ENCODE measurements around the gene PCDHGA1.
"Not testable (repeated sequence)": the region's sequence is repeated elsewhere in the genome, so short reads cannot be mapped to it uniquely, and the experiment has no call there.

The PCDHGA1 gene

GRCh38 chr5:141332571-141332970, 2.3 kb downstream of the PCDHGA1 start:
- not testable (repeated sequence) for H3K4me1 Mint-ChIP-seq; DNase-seq (ENCODE audit: low spot score in 2 of 2); H3K27ac Mint-ChIP-seq (ENCODE audit: low read depth); H3K4me3 Mint-ChIP-seq; ATAC-seq (replicated peaks; ENCODE audit: extremely low read depth, poor library complexity, severe bottlenecking); H3K9me3 Mint-ChIP-seq; H3K36me3 Mint-ChIP-seq (ENCODE audit: insufficient read depth)
- peaks cover 69% of the 10 kb centered on the region for H3K27me3 Mint-ChIP-seq

- H3K27ac Mint-ChIP-seq (ENCODE audit: low read depth): no peak within 1 kb of the TSS
- peaks cover 2% of the 10 kb centered on the region for H3K36me3 Mint-ChIP-seq (ENCODE audit: insufficient read depth)
- no peak for ATAC-seq (replicated peaks; ENCODE audit: extremely low read depth, poor library complexity, severe bottlenecking)
- H3K4me3 Mint-ChIP-seq: no peak within 1 kb of the TSS
- DNase-seq (ENCODE audit: low spot score in 2 of 2): no peak
- peaks cover 15% of the 10 kb centered on the region for H3K9me3 Mint-ChIP-seq
- H3K4me1 Mint-ChIP-seq: no peaks in the 10 kb centered on the region
- peaks cover 92% of the 10 kb centered on the region for H3K27me3 Mint-ChIP-seq
Measured at GRCh38 chr5:141338538-141339306, 8.4 kb downstream of the PCDHGA1 start, which contains the start of gene PCDHGA2. Gene PCDHGA2, plus strand, starts transcription at chr5:141338760.

- ATAC-seq (replicated peaks; ENCODE audit: extremely low read depth, poor library complexity, severe bottlenecking); H3K36me3 Mint-ChIP-seq (ENCODE audit: insufficient read depth); H3K4me3 Mint-ChIP-seq; DNase-seq (ENCODE audit: low spot score in 2 of 2); H3K27ac Mint-ChIP-seq (ENCODE audit: low read depth); H3K4me1 Mint-ChIP-seq: not testable (repeated sequence)
- Mint-ChIP-seq H3K9me3 (peaks cover 11% of the 10 kb centered on the region), H3K27me3 (peaks cover 91% of the 10 kb centered on the region)
Measured at GRCh38 chr5:141340781-141341354, 10.6 kb downstream of the PCDHGA1 start.

GRCh38 chr5:141342773-141343172, 12.5 kb downstream of the PCDHGA1 start:
- Mint-ChIP-seq H3K9me3 (peaks cover 11% of the 10 kb centered on the region), H3K27ac (ENCODE audit: low read depth) (no peak overlapping the region), H3K27me3 (peaks cover 88% of the 10 kb centered on the region), H3K4me3 (no peak overlapping the region), H3K36me3 (ENCODE audit: insufficient read depth) (no peaks in the 10 kb centered on the region), H3K4me1 (no peaks in the 10 kb centered on the region)
- ATAC-seq (replicated peaks; ENCODE audit: extremely low read depth, poor library complexity, severe bottlenecking) (no peak), DNase-seq (ENCODE audit: low spot score in 2 of 2) (no peak)

GRCh38 chr5:141343242-141343952, 13.1 kb downstream of the PCDHGA1 start, which contains the start of gene PCDHGA3:
Gene PCDHGA3, plus strand, starts transcription at chr5:141343829. Its CDS starts 205 bp downstream, at chr5:141344034.
- Mint-ChIP-seq H3K27me3 (peaks cover 82% of the 10 kb centered on the region), H3K4me3 (peak within 1 kb of the TSS; percentile 40), H3K9me3 (peaks cover 5% of the 10 kb centered on the region), H3K36me3 (ENCODE audit: insufficient read depth) (no peaks in the 10 kb centered on the region), H3K27ac (ENCODE audit: low read depth) (no peak within 1 kb of the TSS), H3K4me1 (no peaks in the 10 kb centered on the region)
- ATAC-seq (replicated peaks; ENCODE audit: extremely low read depth, poor library complexity, severe bottlenecking) (no peak), DNase-seq (ENCODE audit: low spot score in 2 of 2) (no peak)

GRCh38 chr5:141343953-141344463, 13.7 kb downstream of the PCDHGA1 start:
- Mint-ChIP-seq H3K36me3 (ENCODE audit: insufficient read depth) (no peaks in the 10 kb centered on the region), H3K27me3 (peaks cover 76% of the 10 kb centered on the region), H3K27ac (ENCODE audit: low read depth) (no peak overlapping the region), H3K4me3 (peak overlapping the region; percentile 40), H3K4me1 (no peaks in the 10 kb centered on the region), H3K9me3 (peaks cover 5% of the 10 kb centered on the region)
- DNase-seq (ENCODE audit: low spot score in 2 of 2) (no peak), ATAC-seq (replicated peaks; ENCODE audit: extremely low read depth, poor library complexity, severe bottlenecking) (no peak)

GRCh38 chr5:141345327-141345726, 15.0 kb downstream of the PCDHGA1 start:
- no peak for DNase-seq (ENCODE audit: low spot score in 2 of 2)
- ATAC-seq (replicated peaks; ENCODE audit: extremely low read depth, poor library complexity, severe bottlenecking): no peak
- H3K4me3 Mint-ChIP-seq: no peak overlapping the region
- no peak overlapping the region for H3K27ac Mint-ChIP-seq (ENCODE audit: low read depth)
- H3K27me3 Mint-ChIP-seq: peaks cover 77% of the 10 kb centered on the region
- H3K36me3 Mint-ChIP-seq (ENCODE audit: insufficient read depth): no peaks in the 10 kb centered on the region
- H3K4me1 Mint-ChIP-seq: no peaks in the 10 kb centered on the region
- peaks cover 5% of the 10 kb centered on the region for H3K9me3 Mint-ChIP-seq

- not testable (repeated sequence) for H3K4me3 Mint-ChIP-seq; ATAC-seq (replicated peaks; ENCODE audit: extremely low read depth, poor library complexity, severe bottlenecking); H3K27ac Mint-ChIP-seq (ENCODE audit: low read depth); H3K4me1 Mint-ChIP-seq; H3K36me3 Mint-ChIP-seq (ENCODE audit: insufficient read depth); DNase-seq (ENCODE audit: low spot score in 2 of 2); H3K9me3 Mint-ChIP-seq
- H3K27me3 Mint-ChIP-seq: peaks cover 79% of the 10 kb centered on the region
Measured at GRCh38 chr5:141346017-141346416, 15.7 kb downstream of the PCDHGA1 start.

- Mint-ChIP-seq H3K4me3 (peak within 1 kb of the TSS; percentile 60), H3K27me3 (peaks cover 67% of the 10 kb centered on the region)
- ATAC-seq (replicated peaks; ENCODE audit: extremely low read depth, poor library complexity, severe bottlenecking): no peak
Measured at GRCh38 chr5:141349917-141350619, 19.8 kb downstream of the PCDHGA1 start, which contains the start of gene PCDHGB1. Gene PCDHGB1, plus strand, starts transcription at chr5:141350099. Its CDS starts 162 bp downstream, at chr5:141350261.

GRCh38 chr5:141351591-141351990, 21.3 kb downstream of the PCDHGA1 start:
- Mint-ChIP-seq H3K4me3 (no peak overlapping the region), H3K9me3 (peaks cover 5% of the 10 kb centered on the region), H3K27ac (ENCODE audit: low read depth) (no peak overlapping the region), H3K36me3 (ENCODE audit: insufficient read depth) (no peaks in the 10 kb centered on the region), H3K27me3 (peaks cover 67% of the 10 kb centered on the region), H3K4me1 (no peaks in the 10 kb centered on the region)
- no peak for DNase-seq (ENCODE audit: low spot score in 2 of 2)
- no peak for ATAC-seq (replicated peaks; ENCODE audit: extremely low read depth, poor library complexity, severe bottlenecking)

More at GRCh38 chr5:141349917-141350619, 19.8 kb downstream of the PCDHGA1 start, which contains the start of gene PCDHGB1:
- Mint-ChIP-seq H3K36me3 (ENCODE audit: insufficient read depth) (no peaks in the 10 kb centered on the region), H3K27ac (ENCODE audit: low read depth) (no peak within 1 kb of the TSS), H3K9me3 (peaks cover 5% of the 10 kb centered on the region), H3K4me1 (no peaks in the 10 kb centered on the region)
- no peak for DNase-seq (ENCODE audit: low spot score in 2 of 2)

- H3K4me3 Mint-ChIP-seq: peak within 1 kb of the TSS; percentile 34
- no peaks in the 10 kb centered on the region for H3K36me3 Mint-ChIP-seq (ENCODE audit: insufficient read depth)
- DNase-seq (ENCODE audit: low spot score in 2 of 2) (no peak), ATAC-seq (replicated peaks; ENCODE audit: extremely low read depth, poor library complexity, severe bottlenecking) (no peak)
- H3K27me3 Mint-ChIP-seq: peaks cover 81% of the 10 kb centered on the region
- H3K9me3 Mint-ChIP-seq: peaks cover 9% of the 10 kb centered on the region
- peaks cover 5% of the 10 kb centered on the region for H3K4me1 Mint-ChIP-seq
- H3K27ac Mint-ChIP-seq (ENCODE audit: low read depth): no peak within 1 kb of the TSS
Measured at GRCh38 chr5:141354900-141355469, 24.7 kb downstream of the PCDHGA1 start, which contains the start of gene PCDHGA4. Gene PCDHGA4, plus strand, starts transcription at chr5:141355021. Its CDS starts 87 bp downstream, at chr5:141355108.

Measured in central memory CD8-positive, alpha-beta T cell (primary cell).